HG03064 (cell line): ENCODE data around the gene ZDHHC4.

Experiments
- ATAC-seq: cut with Tn5 transposase; IDR thresholded peaks from one replicate; pipeline ENCODE4 v1.9.1; 2021; ENCODE audit warnings: low read depth; ENCODE audit not compliant: unreplicated experiment

ZDHHC4 gene

DNA sequence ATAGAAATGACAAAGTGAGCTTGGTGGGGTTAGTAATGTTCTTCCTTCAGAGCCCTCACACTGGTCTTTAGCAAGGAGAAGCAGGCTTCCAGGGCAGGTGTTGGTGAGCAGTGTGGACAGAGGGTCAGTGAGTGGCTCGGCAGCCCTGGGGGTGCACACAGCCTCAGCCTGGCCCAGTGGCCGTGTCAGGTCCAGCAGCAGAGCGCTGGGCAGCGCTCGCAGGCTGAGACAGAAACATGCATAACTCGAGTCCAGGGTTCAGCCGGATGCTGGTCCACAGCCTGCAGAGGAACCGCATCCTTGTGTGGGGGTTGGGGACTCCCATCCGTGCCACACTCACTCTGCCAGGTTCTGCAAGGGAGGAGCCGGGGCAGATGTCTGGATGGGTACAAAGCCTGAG lies 27.2 kb downstream of the ZDHHC4 start:
- no peak for ATAC-seq

- ATAC-seq = no peak
These were observed 29.8 kb downstream of the ZDHHC4 start for GRCh38 chr7:6606866-6607583.

- ATAC-seq = no peak
These were observed 30.4 kb downstream of the ZDHHC4 start for GRCh38 chr7:6607651-6608051.

GRCh38 chr7:6608081-6608480 lies 30.8 kb downstream of the ZDHHC4 start:
- no peak for ATAC-seq

- ATAC-seq = no peak
These were observed 31.5 kb downstream of the ZDHHC4 start for GRCh38 chr7:6608794-6609193.

GRCh38 chr7:6612819-6613218 lies 35.6 kb downstream of the ZDHHC4 start:
- ATAC-seq = no peak

DNA sequence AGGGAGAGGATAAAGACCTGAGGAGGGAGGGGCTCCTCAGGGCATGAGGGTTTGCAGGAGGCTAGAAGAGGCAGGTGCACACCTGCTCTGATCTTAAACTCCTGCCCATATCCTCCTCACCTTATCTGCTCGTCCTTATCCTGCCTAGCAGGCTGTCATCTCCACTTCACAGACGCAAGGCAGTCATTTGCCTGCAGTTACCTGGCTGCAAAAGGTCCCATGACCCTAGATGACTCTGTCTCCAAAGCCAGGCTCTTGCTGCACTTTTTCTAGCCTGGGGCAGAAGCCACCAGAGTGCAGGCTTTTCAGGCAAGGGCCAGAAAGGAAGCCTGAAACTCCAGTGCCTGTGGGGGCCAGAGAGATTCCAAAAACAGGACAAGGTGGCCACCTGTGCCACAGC lies 36.5 kb downstream of the ZDHHC4 start:
- no peak for ATAC-seq

- ATAC-seq = no peak
These were observed 37.9 kb downstream of the ZDHHC4 start, which contains the start of gene ZNF853 for GRCh38 chr7:6614953-6615722. Gene ZNF853, plus strand, starts transcription at chr7:6615610. Its CDS starts 565 bp downstream, at chr7:6616175.

DNA sequence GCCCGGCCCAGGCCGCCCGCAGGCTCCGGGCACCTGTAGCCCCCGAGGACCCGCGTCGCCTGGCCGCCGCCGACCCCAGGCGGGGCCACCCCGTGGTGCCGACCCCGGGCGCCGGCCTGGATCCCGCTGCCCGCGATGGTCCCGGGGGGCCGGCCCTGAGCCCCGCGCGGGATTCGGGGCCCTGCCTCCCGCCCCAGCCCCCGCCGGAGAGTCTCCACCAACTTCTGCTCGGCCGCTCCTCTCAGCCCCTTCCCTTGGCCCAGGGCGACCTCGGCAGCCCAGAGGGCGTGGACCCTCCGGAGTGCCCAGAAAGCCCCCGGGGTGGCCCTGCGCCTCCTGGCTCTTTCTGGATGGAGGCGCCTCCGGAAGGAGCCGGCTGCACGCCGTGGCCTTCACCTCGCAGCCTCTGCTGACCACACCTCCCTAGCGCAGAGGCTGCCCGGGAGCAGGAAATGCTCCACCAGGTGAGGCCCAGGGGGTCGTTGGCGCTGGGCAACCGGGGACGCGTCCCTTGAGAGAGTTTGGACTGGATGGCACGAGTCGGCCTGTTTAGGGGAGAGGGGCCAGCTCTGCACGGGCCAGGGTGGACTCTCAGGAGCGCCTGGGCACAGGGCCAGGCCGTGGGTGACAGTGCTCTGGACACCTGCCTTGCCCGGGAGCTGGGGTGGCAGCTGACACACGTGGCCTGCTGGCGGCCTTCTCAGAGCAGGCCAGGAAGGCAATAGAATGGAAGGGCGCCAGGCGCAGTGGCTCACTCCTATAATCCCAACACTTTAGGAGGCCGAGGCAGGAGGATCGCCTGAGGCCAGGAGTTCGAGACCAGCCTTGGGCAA lies 38.7 kb downstream of the ZDHHC4 start:
- ATAC-seq = no peak

GRCh38 chr7:6616854-6617643 lies 39.8 kb downstream of the ZDHHC4 start:
- no peak for ATAC-seq

DNA sequence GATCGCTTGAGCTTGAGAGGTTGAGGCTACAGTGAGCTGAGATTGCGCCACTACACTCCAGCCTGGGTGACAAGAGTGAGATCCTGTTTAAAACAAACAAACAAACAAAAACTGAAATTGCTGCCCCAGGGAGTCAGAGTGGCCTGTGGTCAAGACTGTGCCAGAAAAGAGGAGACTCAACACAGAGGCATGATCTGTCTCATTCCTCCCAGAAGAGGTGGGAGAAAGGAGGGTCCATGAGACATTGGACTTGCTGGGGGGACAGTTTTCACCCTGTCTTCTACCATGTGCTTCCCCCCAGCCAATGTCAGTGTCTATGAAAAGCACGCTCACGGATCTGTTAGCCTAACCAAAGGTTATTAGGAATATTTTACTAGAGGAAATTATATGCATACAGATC lies 41.4 kb downstream of the ZDHHC4 start:
- no peak for ATAC-seq

GRCh38 chr7:6619961-6620360 lies 42.7 kb downstream of the ZDHHC4 start:
- ATAC-seq = no peak

DNA sequence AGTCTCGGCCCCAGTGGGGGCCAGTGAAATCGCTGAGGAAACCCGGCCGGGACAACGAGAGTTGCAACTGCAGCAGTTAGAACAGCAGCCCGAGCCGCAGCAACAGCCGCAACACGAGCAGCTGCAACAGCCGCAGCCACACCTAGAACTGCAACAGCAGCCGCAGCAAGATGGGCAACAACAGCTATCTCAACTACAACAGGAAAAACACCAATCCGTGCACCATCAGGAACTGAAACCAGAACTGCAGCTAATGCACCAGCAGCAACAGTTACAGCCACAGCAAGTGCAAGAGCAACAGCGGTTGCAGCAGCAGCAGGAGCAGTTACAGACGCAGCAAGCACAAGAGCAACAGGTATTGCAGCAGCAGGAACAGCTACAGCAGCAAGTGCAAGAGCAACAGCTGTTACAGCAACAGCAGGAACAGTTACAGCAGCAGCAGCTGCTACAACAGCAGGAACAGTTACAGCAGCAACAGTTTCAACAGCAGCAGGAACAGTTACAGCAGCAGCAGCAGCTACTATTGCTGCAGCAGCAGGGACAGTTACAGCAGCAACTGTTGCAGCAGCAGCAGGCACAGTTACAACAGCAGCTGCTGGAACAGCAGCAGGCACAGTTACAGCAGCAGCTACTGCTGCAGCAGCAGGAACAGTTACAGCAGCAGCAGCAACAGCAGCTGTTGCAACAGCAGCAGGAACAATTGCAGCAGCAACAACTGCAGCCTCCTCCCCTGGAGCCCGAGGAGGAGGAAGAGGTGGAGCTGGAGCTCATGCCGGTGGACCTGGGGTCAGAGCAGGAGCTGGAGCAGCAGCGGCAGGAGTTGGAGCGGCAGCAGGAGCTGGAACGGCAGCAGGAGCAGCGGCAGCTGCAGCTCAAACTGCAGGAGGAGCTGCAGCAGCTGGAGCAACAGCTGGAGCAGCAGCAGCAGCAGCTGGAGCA lies 44.2 kb downstream of the ZDHHC4 start:
- no peak for ATAC-seq

DNA sequence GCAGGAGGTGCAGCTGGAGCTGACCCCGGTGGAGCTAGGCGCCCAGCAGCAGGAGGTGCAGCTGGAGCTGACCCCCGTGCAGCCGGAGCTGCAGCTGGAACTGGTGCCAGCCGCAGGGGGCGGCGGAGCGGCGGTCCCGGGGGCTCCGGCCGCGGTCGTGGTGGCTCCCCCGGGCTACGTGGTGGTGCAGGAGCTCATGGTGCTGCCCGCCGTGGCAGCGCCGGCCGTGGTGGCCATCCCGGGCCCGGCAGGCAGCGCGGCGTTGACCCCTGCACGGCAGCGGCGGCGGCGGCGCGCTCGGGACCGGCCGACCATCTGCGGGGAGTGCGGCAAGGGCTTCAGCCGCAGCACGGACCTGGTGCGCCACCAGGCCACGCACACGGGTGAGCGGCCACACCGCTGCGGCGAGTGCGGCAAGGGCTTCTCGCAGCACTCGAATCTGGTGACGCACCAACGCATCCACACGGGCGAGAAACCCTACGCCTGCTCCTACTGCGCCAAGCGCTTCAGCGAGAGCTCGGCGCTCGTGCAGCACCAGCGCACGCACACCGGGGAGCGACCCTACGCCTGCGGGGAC lies 45.0 kb downstream of the ZDHHC4 start:
- no peak for ATAC-seq

DNA sequence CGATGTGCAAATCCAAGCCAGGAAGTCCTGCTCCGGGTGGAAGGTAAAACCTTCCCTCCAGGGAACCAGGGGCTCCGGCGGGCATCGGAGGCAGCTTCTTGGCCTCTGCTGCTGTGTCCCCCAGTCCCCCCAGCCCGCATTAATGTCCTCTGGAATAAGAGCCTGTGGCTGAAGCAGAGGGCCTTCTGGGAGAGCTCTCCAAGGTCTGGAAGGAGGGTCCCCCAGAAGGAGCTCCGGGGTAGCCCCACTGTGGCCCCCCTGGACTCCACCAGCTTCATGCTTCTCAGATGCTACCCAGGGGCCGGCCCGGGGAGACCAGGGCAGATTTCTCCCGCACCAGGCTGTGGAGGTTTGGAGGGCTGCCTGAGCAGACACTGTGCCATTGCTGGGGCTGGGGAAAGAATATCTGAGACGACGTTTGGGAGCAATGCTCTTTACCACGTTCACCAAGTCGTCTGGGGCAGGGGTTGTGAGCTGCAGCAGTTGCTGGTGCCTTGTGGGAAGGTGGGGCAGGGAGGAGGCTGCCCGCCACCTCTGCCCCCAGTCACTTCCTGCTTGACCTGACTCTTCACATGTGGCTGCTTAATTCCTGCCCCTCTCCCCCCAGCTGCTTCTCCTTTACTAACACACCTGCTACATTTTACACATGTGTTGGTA lies 46.5 kb downstream of the ZDHHC4 start:
- no peak for ATAC-seq

DNA sequence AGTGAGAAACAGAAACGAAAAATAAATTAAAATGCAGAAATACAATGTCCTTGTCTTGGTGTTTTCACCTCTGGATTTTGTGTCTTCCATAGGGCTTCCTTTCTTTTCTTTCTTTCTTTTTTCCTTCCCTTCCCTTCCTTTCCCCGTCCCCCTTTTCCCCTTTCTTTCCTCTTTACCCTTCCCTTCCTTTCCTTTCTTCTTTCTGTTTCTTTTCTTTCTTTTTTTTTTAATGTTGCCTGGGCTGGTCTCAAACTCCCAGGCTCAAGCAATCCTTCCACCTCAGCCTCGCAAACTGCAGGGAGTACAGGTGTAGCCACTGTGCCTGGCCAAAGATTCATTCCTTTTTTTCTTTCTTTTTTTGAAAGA lies 47.0 kb downstream of the ZDHHC4 start:
- ATAC-seq = no peak

- ATAC-seq = no peak
These were observed 50.8 kb downstream of the ZDHHC4 start for GRCh38 chr7:6628045-6628444.

GRCh38 chr7:6630007-6630849 lies 53.0 kb downstream of the ZDHHC4 start:
- no peak for ATAC-seq
